Neutrophil (primary cell): ENCODE data around the gene ITPR2.
"Not testable (repeated sequence)": the region's sequence is repeated elsewhere in the genome, so short reads cannot be mapped to it uniquely, and the experiment has no call there.

Experiments used
- H3K27ac ChIP-seq: fragments of 200-600 bp; sonication (generic); 2 replicates; pipeline ENCODE4 v1.5.1; 2016; ENCODE audit warnings: mild to moderate bottlenecking, moderate library complexity
- H3K27me3 ChIP-seq: fragments of 200-600 bp; sonication (generic); 2 replicates; pipeline ENCODE4 v1.6.0; 2016; ENCODE audit warnings: mild to moderate bottlenecking
- H3K36me3 ChIP-seq: fragments of 200-600 bp; sonication (generic); 2 replicates; pipeline ENCODE4 v1.5.1; 2017
- H3K4me1 ChIP-seq, 2 experiments: fragments of 200-600 bp in 1 of 2; sonication (generic) in 1 of 2; 1 replicate in 1 of 2; 2 replicates in 1 of 2; pipeline versions ENCODE4 v1.5.1 to v1.6.1; 2013 to 2016; ENCODE audit warnings: low read depth in 1 of 2, low read length in 1 of 2, mild to moderate bottlenecking in 1 of 2, moderate library complexity in 1 of 2; ENCODE audit not compliant: control insufficient read depth in 1 of 2, insufficient read depth in 1 of 2
- H3K4me3 ChIP-seq, 2 experiments: fragments of 200-600 bp in 1 of 2; sonication (generic) in 1 of 2; 1 replicate in 1 of 2; 2 replicates in 1 of 2; pipeline ENCODE4 v1.5.1; 2013 to 2016; ENCODE audit warnings: low read depth in 1 of 2, low read length in 1 of 2, mild to moderate bottlenecking in 1 of 2, moderate library complexity in 1 of 2
- H3K9me3 ChIP-seq: fragments of 200-600 bp; sonication (generic); 2 replicates; pipeline ENCODE4 v1.5.1; 2016
- TF ChIP-seq, protein P1 (sequence below): fragments of 200-600 bp; sonication (generic); IDR thresholded peaks from 2 replicates; pipeline ENCODE4 v1.5.1; 2016; ENCODE audit warnings: antibody characterized with exemption

ITPR2 gene

DNA sequence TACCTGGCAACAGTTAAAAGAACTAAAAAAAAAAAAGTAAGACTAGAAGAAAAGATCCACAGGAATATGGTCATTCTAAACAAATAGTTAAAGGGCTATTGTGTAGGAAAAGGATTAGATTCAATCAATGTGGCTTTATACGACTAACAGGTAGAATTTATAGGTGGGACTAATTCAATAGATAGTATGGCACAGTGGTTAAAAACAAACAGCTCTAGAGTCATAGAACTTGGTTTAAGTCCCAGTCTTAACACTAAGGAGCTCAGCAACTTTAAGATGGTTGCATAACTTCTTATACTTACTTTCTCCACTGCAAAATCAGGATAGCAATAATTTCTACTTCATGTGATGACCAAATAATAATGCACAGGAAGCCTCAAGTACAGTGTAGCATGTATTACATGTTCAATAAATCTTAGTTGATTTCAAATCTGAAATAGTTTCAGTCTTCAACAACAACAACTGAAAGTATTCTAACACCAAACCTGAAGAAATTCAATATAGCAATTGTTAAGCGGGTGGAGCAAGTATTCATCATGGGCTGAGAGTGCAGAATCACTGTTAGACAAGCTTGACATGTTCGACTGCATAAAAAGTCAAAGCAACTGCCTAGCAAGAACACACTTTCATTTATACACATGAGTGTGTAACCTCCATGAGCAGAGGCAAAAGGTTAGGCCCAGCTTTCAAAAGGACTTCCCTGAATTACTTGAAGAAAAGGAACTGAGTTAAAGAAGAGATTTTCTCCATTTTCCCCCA lies 50.4 kb downstream of the ITPR2 start:
- no peaks in the 10 kb centered on the region for H3K36me3 ChIP-seq
- no peaks in the 10 kb centered on the region for H3K27me3 ChIP-seq
- TF ChIP-seq, protein P1, sequence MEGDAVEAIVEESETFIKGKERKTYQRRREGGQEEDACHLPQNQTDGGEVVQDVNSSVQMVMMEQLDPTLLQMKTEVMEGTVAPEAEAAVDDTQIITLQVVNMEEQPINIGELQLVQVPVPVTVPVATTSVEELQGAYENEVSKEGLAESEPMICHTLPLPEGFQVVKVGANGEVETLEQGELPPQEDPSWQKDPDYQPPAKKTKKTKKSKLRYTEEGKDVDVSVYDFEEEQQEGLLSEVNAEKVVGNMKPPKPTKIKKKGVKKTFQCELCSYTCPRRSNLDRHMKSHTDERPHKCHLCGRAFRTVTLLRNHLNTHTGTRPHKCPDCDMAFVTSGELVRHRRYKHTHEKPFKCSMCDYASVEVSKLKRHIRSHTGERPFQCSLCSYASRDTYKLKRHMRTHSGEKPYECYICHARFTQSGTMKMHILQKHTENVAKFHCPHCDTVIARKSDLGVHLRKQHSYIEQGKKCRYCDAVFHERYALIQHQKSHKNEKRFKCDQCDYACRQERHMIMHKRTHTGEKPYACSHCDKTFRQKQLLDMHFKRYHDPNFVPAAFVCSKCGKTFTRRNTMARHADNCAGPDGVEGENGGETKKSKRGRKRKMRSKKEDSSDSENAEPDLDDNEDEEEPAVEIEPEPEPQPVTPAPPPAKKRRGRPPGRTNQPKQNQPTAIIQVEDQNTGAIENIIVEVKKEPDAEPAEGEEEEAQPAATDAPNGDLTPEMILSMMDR, result no peak
- H3K9me3 ChIP-seq, result no peaks in the 10 kb centered on the region
- H3K4me1 ChIP-seq, result no peaks in the 10 kb centered on the region
- no peak overlapping the region for H3K27ac ChIP-seq
- H3K4me3 ChIP-seq, result no peak overlapping the region

DNA sequence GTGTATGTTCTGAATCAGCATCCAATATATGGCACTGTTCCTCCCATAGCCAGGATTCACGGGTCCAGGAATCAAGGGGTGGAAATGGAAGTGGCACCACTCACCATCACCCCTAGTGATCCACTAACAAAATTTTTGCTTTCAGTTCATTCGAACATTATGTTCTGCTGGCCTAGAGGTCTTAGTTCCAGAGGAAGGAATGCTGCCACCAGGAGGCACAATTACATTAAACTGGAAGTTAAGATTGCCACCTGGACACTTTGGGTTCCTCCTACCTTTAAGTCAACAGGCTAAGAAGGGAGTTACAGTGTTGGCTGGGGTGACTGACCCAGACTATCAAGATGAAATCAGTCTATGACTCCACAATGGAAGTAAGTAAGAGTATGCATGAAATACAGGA lies 52.3 kb downstream of the ITPR2 start:
- not testable (repeated sequence) for H3K4me1 ChIP-seq, H3K27me3 ChIP-seq, H3K36me3 ChIP-seq, H3K27ac ChIP-seq, H3K4me3 ChIP-seq, H3K9me3 ChIP-seq

DNA sequence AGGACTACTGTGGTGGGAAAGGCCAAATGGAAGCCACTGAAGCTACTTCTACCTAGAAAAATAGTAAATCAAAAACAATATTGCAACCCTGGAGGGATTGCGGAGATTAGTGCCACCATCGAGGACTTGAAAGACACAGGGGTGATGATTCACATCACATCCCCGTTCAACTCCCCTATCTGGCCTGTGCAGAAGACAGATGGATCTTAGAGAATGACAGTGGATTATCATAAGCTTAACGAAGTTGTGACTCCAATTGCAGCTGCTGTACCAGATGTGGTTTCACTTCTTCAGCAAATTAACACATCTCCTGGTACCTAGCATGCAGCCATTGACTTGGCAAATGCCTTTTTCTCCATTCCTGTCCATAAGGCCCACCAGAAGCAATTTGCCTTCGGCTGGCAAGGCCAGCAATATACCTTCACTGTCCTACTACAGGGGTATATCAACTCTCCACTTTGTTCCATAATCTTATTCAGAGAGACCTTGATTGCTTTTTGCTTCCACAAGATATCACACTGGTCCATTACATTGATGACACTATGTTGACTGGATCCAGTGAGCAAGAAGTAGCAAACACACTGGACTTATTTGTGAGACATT lies 54.7 kb downstream of the ITPR2 start:
- H3K27me3 ChIP-seq, H3K9me3 ChIP-seq, H3K36me3 ChIP-seq, H3K27ac ChIP-seq, H3K4me3 ChIP-seq, H3K4me1 ChIP-seq: not testable (repeated sequence)

DNA sequence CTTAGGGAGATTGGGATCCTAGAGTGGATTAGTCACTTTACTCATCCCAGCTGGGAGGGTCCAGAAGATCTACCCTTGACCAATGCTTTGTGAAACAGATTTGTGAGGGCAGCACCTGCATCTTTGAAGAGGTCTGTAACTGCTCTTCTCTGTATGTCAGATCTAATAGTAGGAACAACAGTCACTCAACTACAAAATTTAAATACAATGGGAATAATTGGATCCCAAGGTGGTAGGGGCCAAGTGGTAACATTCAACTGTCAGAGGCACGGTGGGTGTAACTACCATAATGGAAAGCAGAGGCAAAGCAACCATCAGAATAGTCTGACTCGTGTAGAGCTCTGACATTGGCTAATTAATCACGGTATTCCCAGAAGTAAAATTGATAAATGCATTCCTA lies 55.8 kb downstream of the ITPR2 start:
- TF ChIP-seq, protein P1, result no peak
- H3K27me3 ChIP-seq, result no peaks in the 10 kb centered on the region
- no peak overlapping the region for H3K27ac ChIP-seq
- H3K4me1 ChIP-seq, result no peaks in the 10 kb centered on the region
- H3K4me3 ChIP-seq, result no peak overlapping the region
- no peaks in the 10 kb centered on the region for H3K9me3 ChIP-seq
- no peaks in the 10 kb centered on the region for H3K36me3 ChIP-seq

DNA sequence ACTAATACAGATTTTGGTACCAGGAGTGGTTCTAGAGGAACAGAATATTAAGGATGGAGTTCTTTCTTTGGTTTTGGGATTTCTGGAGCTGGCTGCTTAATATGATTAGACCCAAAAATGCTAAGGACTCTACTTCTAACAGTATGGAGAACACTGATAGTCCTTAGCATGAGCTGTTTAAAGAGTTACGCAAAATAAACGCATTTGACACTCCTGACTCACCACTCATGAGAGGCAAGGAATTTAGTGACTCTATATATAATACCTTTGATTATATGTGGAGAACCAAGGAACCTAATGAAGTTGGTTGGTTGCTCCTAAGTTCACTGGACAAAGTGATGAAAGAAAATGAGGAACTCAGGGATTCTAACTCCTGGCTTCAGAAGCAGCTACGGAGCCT lies 57.0 kb downstream of the ITPR2 start:
- not testable (repeated sequence) for H3K27me3 ChIP-seq, H3K4me3 ChIP-seq, H3K27ac ChIP-seq, H3K36me3 ChIP-seq, H3K4me1 ChIP-seq, H3K9me3 ChIP-seq

DNA sequence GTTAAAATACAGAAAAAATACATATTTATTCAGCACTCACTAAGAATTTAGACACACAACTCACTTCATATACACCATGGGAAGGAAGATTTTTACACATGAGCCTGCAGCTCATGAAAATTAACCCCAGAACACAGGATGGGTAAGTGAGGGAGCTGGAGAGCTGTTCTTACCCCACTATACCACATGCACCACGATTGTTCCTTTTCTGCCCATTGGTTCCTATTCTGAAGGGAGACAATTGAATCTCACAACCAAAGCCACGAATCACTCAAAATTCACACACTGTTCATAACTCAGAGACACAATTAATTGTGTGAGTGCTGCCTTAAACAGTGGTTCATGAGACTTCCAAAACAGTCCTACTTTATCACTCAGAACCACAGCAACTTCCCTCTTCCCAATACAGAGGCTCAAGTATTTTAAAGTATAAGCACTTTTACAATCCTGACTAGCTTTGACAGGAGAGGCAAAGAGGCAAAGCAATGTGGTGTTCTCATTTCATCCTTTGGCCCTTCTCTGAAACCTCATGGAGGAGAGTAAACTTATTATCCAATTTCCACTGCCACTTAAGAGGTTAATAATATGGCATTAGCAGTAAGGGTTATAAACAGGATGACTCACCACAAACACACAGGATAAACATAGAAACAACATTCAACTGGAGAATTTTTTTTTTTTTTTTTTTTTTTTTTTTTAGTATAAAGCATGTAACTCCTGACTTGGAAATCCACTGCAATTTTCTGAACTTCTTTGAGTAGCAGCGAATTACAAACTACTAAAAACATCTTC lies 59.5 kb downstream of the ITPR2 start:
- no peaks in the 10 kb centered on the region for H3K27me3 ChIP-seq
- H3K4me3 ChIP-seq, result no peak overlapping the region
- no peaks in the 10 kb centered on the region for H3K36me3 ChIP-seq
- peaks cover 5% of the 10 kb centered on the region in 2 experiments for H3K4me1 ChIP-seq
- H3K9me3 ChIP-seq, result no peaks in the 10 kb centered on the region
- TF ChIP-seq, protein P1, result no peak
- no peak overlapping the region for H3K27ac ChIP-seq

DNA sequence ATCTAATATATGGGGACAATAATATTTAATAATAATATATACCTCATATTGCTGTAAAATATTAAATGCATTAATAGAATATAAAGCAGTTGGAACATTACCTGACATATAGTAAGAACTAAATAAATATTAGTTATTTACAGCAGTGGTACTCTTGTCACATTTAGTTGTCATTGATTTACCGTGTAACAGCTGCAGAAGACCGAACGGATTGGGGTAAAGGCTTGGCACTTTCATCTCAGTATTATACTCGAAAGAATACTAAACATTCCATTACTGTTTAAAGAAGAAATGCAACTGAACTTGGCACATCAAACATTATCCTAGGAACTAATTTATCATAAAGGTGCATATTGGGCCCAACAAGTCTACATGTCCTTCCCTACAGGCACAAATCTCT lies 61.1 kb downstream of the ITPR2 start:
- H3K36me3 ChIP-seq, result no peaks in the 10 kb centered on the region
- TF ChIP-seq, protein P1, result no peak
- H3K4me1 ChIP-seq, result peaks cover 6 to 9% of the 10 kb centered on the region in 2 experiments

More for the DNA sequence above, 61.1 kb downstream of the ITPR2 start:
- no peak overlapping the region for H3K27ac ChIP-seq
- no peak overlapping the region for H3K4me3 ChIP-seq
- no peaks in the 10 kb centered on the region for H3K27me3 ChIP-seq
- no peaks in the 10 kb centered on the region for H3K9me3 ChIP-seq
